Endometrial microvascular endothelial cells (primary cell): ENCODE results near the gene PRAMEF12. TPM values are rescaled to one million over a fixed set of nuclear protein-coding genes. Genes with fewer than 3 reads are reported as not detected.

Experiments used
- total RNA-seq: library from RNA; depleted of rRNA; stranded (reverse); fragments of >200 nt; gene quantifications from one replicate; pipeline ENCODE4 v1.2.3, GENCODE V29; 2015; ENCODE audit errors: inconsistent ontology term

The PRAMEF12 gene
- total RNA-seq, 1 donor from 2014 or later = not detected

Other genes starting within 250 kb of the PRAMEF12 start
- 55.8 TPM for gene DHRS3, start 155.5 kb upstream of the PRAMEF12 start, total RNA-seq
- not detected for gene AADACL4, start 129.7 kb upstream of the PRAMEF12 start, total RNA-seq
- gene AADACL3, start 57.6 kb upstream of the PRAMEF12 start, total RNA-seq = not detected
- gene CFAP107, start 27.5 kb upstream of the PRAMEF12 start, total RNA-seq = not detected
- not detected for gene PRAMEF1, start 17.7 kb downstream of the PRAMEF12 start, total RNA-seq
- gene PRAMEF11, start 57.7 kb downstream of the PRAMEF12 start, total RNA-seq = not detected
- not detected for gene HNRNPCL1, start 75.0 kb downstream of the PRAMEF12 start, total RNA-seq
- gene PRAMEF2, start 83.3 kb downstream of the PRAMEF12 start, total RNA-seq = not detected
- not detected for gene PRAMEF4, start 112.5 kb downstream of the PRAMEF12 start, total RNA-seq
- not detected for gene PRAMEF10, start 124.5 kb downstream of the PRAMEF12 start, total RNA-seq
- gene PRAMEF7, start 142.9 kb downstream of the PRAMEF12 start, total RNA-seq = not detected
- not detected for gene PRAMEF6, start 173.8 kb downstream of the PRAMEF12 start, total RNA-seq